Gastrocnemius medialis (tissue), 4 donors: ENCODE measurements around the gene TFEB. TPM values are rescaled to one million over a fixed set of nuclear protein-coding genes. Genes with fewer than 3 reads are reported as not detected.

Experiments
- ATAC-seq, 2 donors: fragments of 150-250 bp; one replicate each; pipeline ENCODE4 v1.9.1; 2016
- DNase-seq, 2 donors: peaks; one replicate each; pipeline ENCODE4 v3.0.0-alpha.2; 2019
- H3K27ac ChIP-seq, 4 donors: fragments of 200-600 bp; sonication (generic); 1 replicate in 1 of 4; 2 replicates in 3 of 4; pipeline ENCODE4 v1.5.1; 2016 to 2018; ENCODE audit warnings: mild to moderate bottlenecking in 2 of 4, moderate library complexity in 1 of 4
- H3K27me3 ChIP-seq, 3 donors: fragments of 200-600 bp; sonication (generic) in 2 of 3; 1 replicate in 1 of 3; 2 replicates in 2 of 3; pipeline versions ENCODE4 v1.5.1 to v1.6.0; 2016 to 2019; ENCODE audit warnings: mild to moderate bottlenecking in 1 of 3, moderate library complexity in 1 of 3
- H3K36me3 ChIP-seq, 2 donors: fragments of 200-600 bp; sonication (generic) in 1 of 2; one replicate each; pipeline ENCODE4 v1.5.1; 2017 to 2018
- H3K4me1 ChIP-seq, 2 donors: fragments of 200-600 bp; sonication (generic) in 1 of 2; one replicate each; pipeline ENCODE4 v1.5.1; 2016 to 2017; ENCODE audit warnings: mild to moderate bottlenecking in 2 of 2
- H3K4me3 ChIP-seq, 4 donors: fragments of 200-600 bp; sonication (generic) in 3 of 4; 1 replicate in 1 of 4; 2 replicates in 3 of 4; pipeline ENCODE4 v1.5.1; 2016 to 2019; ENCODE audit warnings: mild to moderate bottlenecking in 2 of 4
- H3K9me3 ChIP-seq, 3 donors: fragments of 200-600 bp; sonication (generic) in 2 of 3; 1 replicate in 1 of 3; 2 replicates in 2 of 3; pipeline ENCODE4 v1.5.1; 2016 to 2019
- CTCF ChIP-seq, 5 experiments: fragments of 450-650 bp in 3 of 5; fragments of 200-600 bp in 2 of 5; sonication (generic) in 2 of 5; IDR thresholded peaks in 4 of 5; conservative IDR thresholded peaks in 1 of 5; 1 replicate in 4 of 5; 2 replicates in 1 of 5; pipeline ENCODE4 v1.5.1; 2016 to 2019; ENCODE audit warnings: antibody characterized with exemption in 5 of 5, mild to moderate bottlenecking in 3 of 5, moderate library complexity in 3 of 5
- POLR2A ChIP-seq, 2 donors: fragments of 450-650 bp; IDR thresholded peaks; one replicate each; pipeline ENCODE4 v1.6.1; 2017; ENCODE audit warnings: antibody characterized with exemption in 2 of 2, mild to moderate bottlenecking in 2 of 2, moderate library complexity in 2 of 2
- in situ Hi-C, 4 donors: fragments of 200-750 bp; cut with MboI; loops; one replicate each; pipeline versions ENCODE4 v1.15.0 to v1.8.0; 2017; ENCODE audit warnings: low sequenced_read_pairs in 4 of 4
- intact Hi-C: fragments of 100-400 bp; cut with DNase I; formaldehyde crosslinking; loops from one replicate; pipeline ENCODE4 v1.15.1; 2023; ENCODE audit warnings: low total_unique reads
- total RNA-seq, 4 donors: library from RNA; depleted of rRNA; stranded (reverse); fragments of >200 nt; gene quantifications; one replicate each; pipeline versions ENCODE4 v1.1.0 to v1.2.3, GENCODE V29; 2016

Gene TFEB
- total RNA-seq, 4 donors from 2014 or later: 82.8 to 121 (median 93.3) TPM

- no peak overlapping the region for H3K4me3 ChIP-seq
- H3K36me3 ChIP-seq: no peaks in the 10 kb centered on the region
- in situ Hi-C loops: no loop called here
- no peaks in the 10 kb centered on the region for H3K27me3 ChIP-seq
- DNase-seq (no peak), ATAC-seq (no peak)
- no peak for TF ChIP-seq POLR2A (IDR thresholded peaks at IDR 0.05)
- H3K9me3 ChIP-seq: no peaks in the 10 kb centered on the region
- H3K27ac ChIP-seq: no peak overlapping the region
- H3K4me1 ChIP-seq: no peaks in the 10 kb centered on the region
- intact Hi-C loops: no loop called here
These were observed 10.7 kb upstream of the TFEB start for GRCh38 chr6:41746107-41746506.

GRCh38 chr6:41744236-41744787 lies 8.9 kb upstream of the TFEB start:
- no peak for DNase-seq
- TF ChIP-seq POLR2A (IDR thresholded peaks at IDR 0.05): no peak
- no peak for TF ChIP-seq CTCF (IDR thresholded peaks at IDR 0.05 in 4 of 5, conservative IDR thresholded peaks at IDR 0.05 in 1 of 5)
- no peaks in the 10 kb centered on the region for H3K4me1 ChIP-seq
- H3K27me3 ChIP-seq: no peaks in the 10 kb centered on the region
- H3K36me3 ChIP-seq: no peaks in the 10 kb centered on the region
- intact Hi-C loops (no loop called here), in situ Hi-C loops (no loop called here)
- H3K4me3 ChIP-seq: no peak overlapping the region
- H3K9me3 ChIP-seq: no peaks in the 10 kb centered on the region
- no peak overlapping the region for H3K27ac ChIP-seq
- no peak for ATAC-seq

- no peaks in the 10 kb centered on the region for H3K4me1 ChIP-seq
- intact Hi-C loops: no loop called here
- DNase-seq: no peak
These were observed 8.2 kb upstream of the TFEB start for GRCh38 chr6:41743406-41744235.

GRCh38 chr6:41741625-41742490 lies 6.5 kb upstream of the TFEB start:
- Histone ChIP-seq H3K4me3 (no peak overlapping the region), H3K27ac (no peak overlapping the region), H3K9me3 (no peaks in the 10 kb centered on the region), H3K27me3 (no peaks in the 10 kb centered on the region), H3K36me3 (no peaks in the 10 kb centered on the region), H3K4me1 (no peaks in the 10 kb centered on the region)
- TF ChIP-seq POLR2A (IDR thresholded peaks at IDR 0.05) (no peak), CTCF (IDR thresholded peaks at IDR 0.05 in 4 of 5, conservative IDR thresholded peaks at IDR 0.05 in 1 of 5) (no peak)
- intact Hi-C loops: no loop called here
- ATAC-seq (no peak), DNase-seq (no peak)
- in situ Hi-C loops: no loop called here

More at GRCh38 chr6:41743406-41744235, 8.2 kb upstream of the TFEB start:
- no peak for ATAC-seq
- in situ Hi-C loops: no loop called here
- Histone ChIP-seq H3K36me3 (no peaks in the 10 kb centered on the region), H3K27ac (no peak overlapping the region), H3K4me3 (no peak overlapping the region), H3K27me3 (no peaks in the 10 kb centered on the region), H3K9me3 (no peaks in the 10 kb centered on the region)
- TF ChIP-seq CTCF (IDR thresholded peaks at IDR 0.05 in 4 of 5, conservative IDR thresholded peaks at IDR 0.05 in 1 of 5): no peak
- TF ChIP-seq POLR2A (IDR thresholded peaks at IDR 0.05): no peak
